Loucy (cell line): ENCODE data around the gene CDKN1C.

ENCODE experiments used
- H2AFZ ChIP-seq: fragments of 200-600 bp; sonication (generic); 2 replicates; pipeline ENCODE4 v1.6.0; 2016; ENCODE audit warnings: antibody characterized with exemption, mild to moderate bottlenecking, low read length, moderate library complexity
- H3F3A ChIP-seq: fragments of 200-600 bp; 2 replicates; pipeline ENCODE4 v1.6.0; 2016; ENCODE audit warnings: antibody characterized with exemption, low read depth, mild to moderate bottlenecking
- H3K27me3 ChIP-seq: fragments of 200-600 bp; sonication (generic); 2 replicates; pipeline ENCODE4 v1.6.1; 2014; ENCODE audit warnings: low read length, mild to moderate bottlenecking; ENCODE audit not compliant: insufficient read depth, poor library complexity, severe bottlenecking
- H3K36me3 ChIP-seq: fragments of 200-600 bp; sonication (generic); 2 replicates; pipeline ENCODE4 v1.6.1; 2016; ENCODE audit warnings: low read length; ENCODE audit not compliant: insufficient read depth
- H3K4me1 ChIP-seq: fragments of 200-600 bp; sonication (generic); 2 replicates; pipeline ENCODE4 v1.5.1; 2014; ENCODE audit warnings: low read length, mild to moderate bottlenecking; ENCODE audit not compliant: insufficient read depth, poor library complexity, severe bottlenecking
- H3K4me2 ChIP-seq: fragments of 200-600 bp; sonication (generic); 2 replicates; pipeline ENCODE4 v1.6.0; 2014; ENCODE audit warnings: antibody characterized with exemption, low read length, low read depth, mild to moderate bottlenecking; ENCODE audit not compliant: poor library complexity, severe bottlenecking
- H3K4me3 ChIP-seq: fragments of 200-600 bp; sonication (generic); 2 replicates; pipeline ENCODE4 v1.5.1; 2014; ENCODE audit warnings: low read length, mild to moderate bottlenecking, mixed read lengths; ENCODE audit not compliant: poor library complexity, severe bottlenecking
- H3K79me2 ChIP-seq: fragments of 200-600 bp; sonication (generic); 2 replicates; pipeline ENCODE4 v1.6.1; 2014; ENCODE audit warnings: low read length; ENCODE audit not compliant: insufficient read depth
- H3K9ac ChIP-seq: fragments of 200-600 bp; sonication (generic); 2 replicates; pipeline ENCODE4 v1.6.0; 2014; ENCODE audit warnings: mild to moderate bottlenecking, low read depth, low read length, moderate library complexity; ENCODE audit not compliant: poor library complexity, severe bottlenecking
- H3K9me2 ChIP-seq: fragments of 200-600 bp; sonication (generic); replicated peaks from 2 replicates; pipeline ENCODE4 v1.6.1; 2016; ENCODE audit warnings: low read depth, low read length, mixed read lengths
- H3K9me3 ChIP-seq: fragments of 200-600 bp; sonication (generic); 2 replicates; pipeline ENCODE4 v1.6.1; 2014; ENCODE audit warnings: mild to moderate bottlenecking, antibody characterized with exemption, low read length, low read depth; ENCODE audit not compliant: insufficient read depth
- H4K20me1 ChIP-seq: fragments of 200-600 bp; sonication (generic); 2 replicates; pipeline ENCODE4 v1.6.0; 2014; ENCODE audit warnings: antibody characterized with exemption, low read length, mild to moderate bottlenecking; ENCODE audit not compliant: insufficient read depth, poor library complexity, severe bottlenecking
- EZH2phosphoT487 ChIP-seq: fragments of 200-600 bp; IDR thresholded peaks from 2 replicates; pipeline ENCODE4 v1.6.1; 2018; ENCODE audit warnings: antibody characterized with exemption, mild to moderate bottlenecking, moderate library complexity, borderline replicate concordance
- TF ChIP-seq, protein P1 (sequence below): fragments of 200-600 bp; sonication (generic); conservative IDR thresholded peaks from 2 replicates; pipeline ENCODE4 v1.5.1; 2014; ENCODE audit warnings: mild to moderate bottlenecking, antibody characterized with exemption, low read length

The CDKN1C gene

DNA sequence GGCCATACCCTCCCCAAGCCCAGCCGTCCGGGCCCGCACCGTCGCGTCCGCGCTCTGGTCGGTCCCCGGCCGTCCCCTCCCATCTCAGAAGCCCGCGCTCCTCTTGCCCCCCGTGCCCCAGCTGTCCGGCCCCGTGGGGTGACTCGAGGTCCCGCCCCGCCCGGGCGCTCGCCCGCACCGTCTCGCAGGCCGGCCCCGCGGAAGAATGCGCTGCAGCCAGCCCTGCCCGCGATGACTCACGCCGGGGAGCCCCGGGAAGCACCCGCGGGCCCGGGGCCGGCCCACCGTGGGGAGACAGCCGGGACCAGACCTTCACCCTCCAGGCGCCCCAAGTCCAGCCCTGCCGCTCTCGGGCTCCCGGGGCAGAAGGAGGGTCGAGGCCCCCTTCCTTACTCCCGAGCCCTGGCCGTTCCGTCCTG, 44.0 kb upstream of the CDKN1C start:
- no peak overlapping the region for H3K4me2 ChIP-seq
- H3K4me1 ChIP-seq = peaks cover 17% of the 10 kb centered on the region
- H3K79me2 ChIP-seq = no peaks in the 10 kb centered on the region
- no peak overlapping the region for H3K9ac ChIP-seq
- no peaks in the 10 kb centered on the region for H3K9me3 ChIP-seq
- H3F3A ChIP-seq = no peaks in the 10 kb centered on the region
- H3K36me3 ChIP-seq = no peaks in the 10 kb centered on the region
- H4K20me1 ChIP-seq = no peaks in the 10 kb centered on the region
- H3K4me3 ChIP-seq = no peak overlapping the region
- no peaks in the 10 kb centered on the region for H3K27me3 ChIP-seq
- H2AFZ ChIP-seq = no peak overlapping the region
- TF ChIP-seq, protein P1, sequence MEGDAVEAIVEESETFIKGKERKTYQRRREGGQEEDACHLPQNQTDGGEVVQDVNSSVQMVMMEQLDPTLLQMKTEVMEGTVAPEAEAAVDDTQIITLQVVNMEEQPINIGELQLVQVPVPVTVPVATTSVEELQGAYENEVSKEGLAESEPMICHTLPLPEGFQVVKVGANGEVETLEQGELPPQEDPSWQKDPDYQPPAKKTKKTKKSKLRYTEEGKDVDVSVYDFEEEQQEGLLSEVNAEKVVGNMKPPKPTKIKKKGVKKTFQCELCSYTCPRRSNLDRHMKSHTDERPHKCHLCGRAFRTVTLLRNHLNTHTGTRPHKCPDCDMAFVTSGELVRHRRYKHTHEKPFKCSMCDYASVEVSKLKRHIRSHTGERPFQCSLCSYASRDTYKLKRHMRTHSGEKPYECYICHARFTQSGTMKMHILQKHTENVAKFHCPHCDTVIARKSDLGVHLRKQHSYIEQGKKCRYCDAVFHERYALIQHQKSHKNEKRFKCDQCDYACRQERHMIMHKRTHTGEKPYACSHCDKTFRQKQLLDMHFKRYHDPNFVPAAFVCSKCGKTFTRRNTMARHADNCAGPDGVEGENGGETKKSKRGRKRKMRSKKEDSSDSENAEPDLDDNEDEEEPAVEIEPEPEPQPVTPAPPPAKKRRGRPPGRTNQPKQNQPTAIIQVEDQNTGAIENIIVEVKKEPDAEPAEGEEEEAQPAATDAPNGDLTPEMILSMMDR = no peak
- TF ChIP-seq EZH2phosphoT487 = no peak
- H3K9me2 ChIP-seq = no peaks in the 10 kb centered on the region

DNA sequence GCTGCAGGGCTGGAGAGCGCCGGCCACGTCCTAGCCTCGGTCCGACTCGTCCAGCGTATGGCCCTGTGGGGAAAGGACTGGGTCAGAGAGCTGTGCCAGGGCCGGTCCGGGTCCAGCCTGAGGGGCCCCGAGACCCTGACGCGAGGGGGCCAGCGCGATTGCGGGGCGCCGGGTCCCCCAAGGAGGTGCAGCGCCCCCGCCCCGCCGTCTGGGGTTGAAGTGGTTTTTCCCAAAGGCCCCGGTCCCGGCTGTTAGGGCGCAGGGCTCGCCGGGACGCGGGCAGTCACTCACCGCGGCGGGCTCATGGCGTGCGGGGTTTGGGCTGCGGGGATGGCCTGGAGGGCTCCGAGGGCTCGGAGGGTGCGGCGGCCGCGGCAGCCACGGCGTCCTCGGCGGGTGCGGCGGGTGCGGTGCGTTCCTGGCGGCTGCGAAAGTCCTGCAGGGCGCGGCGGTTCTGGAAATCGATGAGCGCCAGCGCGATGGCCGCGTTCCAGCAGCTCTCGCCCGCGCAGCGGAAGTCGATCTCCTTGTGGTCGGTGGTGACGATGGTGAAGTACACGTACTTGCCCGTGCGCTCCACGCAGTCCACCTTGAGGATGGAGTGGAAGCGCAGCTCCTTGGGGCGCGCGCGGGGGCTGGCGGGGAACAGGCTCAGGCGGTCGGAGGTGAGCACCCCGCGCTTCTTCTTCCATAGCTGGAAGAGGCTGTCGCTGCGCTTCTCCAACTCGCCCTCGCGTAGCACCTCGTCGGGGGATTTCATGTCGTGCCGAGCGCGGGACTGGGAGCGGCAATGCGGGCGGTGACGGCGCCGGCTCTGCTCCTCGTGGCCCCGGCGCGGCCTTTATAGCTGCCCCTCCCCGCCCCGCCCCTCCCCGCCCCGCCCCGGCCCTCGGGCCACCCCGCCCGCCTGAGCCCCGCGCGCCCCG, 43.3 kb upstream of the CDKN1C start, which contains the start of gene PHLDA2:
PHLDA2 (minus strand) TSS at position 816 of the 926 bp plus-strand sequence; CDS start at position 760, 56 bp downstream.
- H3K4me2 ChIP-seq = peak within 1 kb of the TSS; percentile 47
- H3K27me3 ChIP-seq = no peaks in the 10 kb centered on the region
- no peaks in the 10 kb centered on the region for H3K36me3 ChIP-seq
- H2AFZ ChIP-seq = no peak within 1 kb of the TSS
- no peaks in the 10 kb centered on the region for H3K79me2 ChIP-seq
- H3K9me2 ChIP-seq = no peaks in the 10 kb centered on the region
- no peaks in the 10 kb centered on the region for H3F3A ChIP-seq
- H3K9ac ChIP-seq = peak within 1 kb of the TSS; percentile 33
- TF ChIP-seq EZH2phosphoT487 = no peak
- TF ChIP-seq, protein P1 = no peak
- peaks cover 17% of the 10 kb centered on the region for H3K4me1 ChIP-seq
- H3K4me3 ChIP-seq = peak within 1 kb of the TSS; percentile 4
- H3K9me3 ChIP-seq = no peaks in the 10 kb centered on the region
- H4K20me1 ChIP-seq = no peaks in the 10 kb centered on the region

DNA sequence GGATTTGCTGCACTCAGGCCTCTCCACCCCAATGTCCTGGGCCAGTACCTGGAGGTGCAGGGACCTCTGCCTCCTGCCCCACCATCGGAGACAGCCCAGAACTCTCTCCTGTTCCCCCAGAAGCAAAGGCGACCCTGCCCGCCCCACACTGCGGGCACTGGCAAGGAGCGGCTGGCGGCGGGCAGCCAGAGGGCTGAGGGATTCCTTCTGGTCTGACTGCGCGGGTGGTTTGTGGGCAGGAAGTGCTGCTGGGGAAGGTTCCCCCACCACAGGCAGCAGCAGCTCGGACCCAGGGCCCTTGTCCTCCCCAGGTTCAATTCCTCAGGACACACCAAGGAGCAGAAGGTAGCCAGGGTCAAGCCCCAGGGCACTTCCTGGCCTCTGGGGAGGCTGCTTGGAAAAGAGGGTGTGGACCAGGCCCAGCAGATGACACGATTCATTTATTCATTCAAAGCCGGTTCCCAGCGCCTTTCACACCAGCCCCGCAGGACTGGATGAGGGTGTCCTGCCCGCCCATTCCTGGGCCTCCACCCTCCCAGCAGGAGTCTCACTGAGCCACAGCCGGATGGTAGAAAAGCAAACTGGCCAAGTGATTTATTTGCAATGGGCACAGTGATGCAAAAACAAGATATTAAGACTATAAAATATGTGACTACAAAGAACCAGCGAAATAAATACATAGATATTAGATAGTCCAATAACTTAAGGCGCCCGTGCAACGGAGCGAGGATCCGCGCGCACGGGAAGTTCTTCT, 42.5 kb upstream of the CDKN1C start:
- Histone ChIP-seq H3K27me3 (no peaks in the 10 kb centered on the region), H3K4me3 (peak overlapping the region; percentile 4), H3K9ac (peak overlapping the region; percentile 33)

More for the DNA sequence above, 42.5 kb upstream of the CDKN1C start:
- H3K9me2 ChIP-seq = no peaks in the 10 kb centered on the region
- no peak overlapping the region for H2AFZ ChIP-seq
- no peaks in the 10 kb centered on the region for H4K20me1 ChIP-seq
- peak overlapping the region; percentile 47 for H3K4me2 ChIP-seq
- no peaks in the 10 kb centered on the region for H3F3A ChIP-seq
- H3K9me3 ChIP-seq = no peaks in the 10 kb centered on the region
- H3K4me1 ChIP-seq = peaks cover 17% of the 10 kb centered on the region
- TF ChIP-seq, protein P1 = no peak
- no peak for TF ChIP-seq EZH2phosphoT487
- no peaks in the 10 kb centered on the region for H3K36me3 ChIP-seq
- no peaks in the 10 kb centered on the region for H3K79me2 ChIP-seq
